HPDE6-E6E7 (cell line): Measurements from ENCODE around the gene NABP1.

ENCODE experiments used
- DNase-seq: peaks from one replicate; pipeline ENCODE4 v3.0.0; 2011; ENCODE audit warnings: missing footprints; ENCODE audit errors: extremely low spot score

Gene NABP1

GRCh38 chr2:191707542-191707941 lies 29.6 kb downstream of the NABP1 start:
- DNase-seq = no peak

- DNase-seq = no peak
Observed at GRCh38 chr2:191710411-191710900, 32.5 kb downstream of the NABP1 start.

- no peak for DNase-seq
Observed at GRCh38 chr2:191711621-191712020, 33.7 kb downstream of the NABP1 start.

- DNase-seq = no peak
Observed at GRCh38 chr2:191713837-191714236, 35.9 kb downstream of the NABP1 start.

- no peak for DNase-seq
Observed at GRCh38 chr2:191714925-191715324, 37.0 kb downstream of the NABP1 start.

GRCh38 chr2:191715471-191715870 lies 37.5 kb downstream of the NABP1 start:
- DNase-seq = no peak

- DNase-seq = no peak
Observed at GRCh38 chr2:191719261-191719660, 41.3 kb downstream of the NABP1 start.

- DNase-seq = no peak
Observed at GRCh38 chr2:191719938-191720337, 42.0 kb downstream of the NABP1 start.

GRCh38 chr2:191721331-191721730 lies 43.4 kb downstream of the NABP1 start:
- DNase-seq = no peak

GRCh38 chr2:191724015-191724414 lies 46.1 kb downstream of the NABP1 start:
- no peak for DNase-seq

- no peak for DNase-seq
Observed at GRCh38 chr2:191728750-191729624, 51.1 kb downstream of the NABP1 start.

GRCh38 chr2:191730263-191730662 lies 52.3 kb downstream of the NABP1 start:
- DNase-seq = no peak
